GM18873 (cell line): Measurements from ENCODE around the gene CLEC16A.

Experiments
- ATAC-seq: cut with Tn5 transposase; IDR thresholded peaks from one replicate; pipeline ENCODE4 v1.9.1; 2021; ENCODE audit warnings: mild to moderate bottlenecking, moderate library complexity, moderate number of reproducible peaks; ENCODE audit not compliant: unreplicated experiment, low FRiP score

The CLEC16A gene

DNA sequence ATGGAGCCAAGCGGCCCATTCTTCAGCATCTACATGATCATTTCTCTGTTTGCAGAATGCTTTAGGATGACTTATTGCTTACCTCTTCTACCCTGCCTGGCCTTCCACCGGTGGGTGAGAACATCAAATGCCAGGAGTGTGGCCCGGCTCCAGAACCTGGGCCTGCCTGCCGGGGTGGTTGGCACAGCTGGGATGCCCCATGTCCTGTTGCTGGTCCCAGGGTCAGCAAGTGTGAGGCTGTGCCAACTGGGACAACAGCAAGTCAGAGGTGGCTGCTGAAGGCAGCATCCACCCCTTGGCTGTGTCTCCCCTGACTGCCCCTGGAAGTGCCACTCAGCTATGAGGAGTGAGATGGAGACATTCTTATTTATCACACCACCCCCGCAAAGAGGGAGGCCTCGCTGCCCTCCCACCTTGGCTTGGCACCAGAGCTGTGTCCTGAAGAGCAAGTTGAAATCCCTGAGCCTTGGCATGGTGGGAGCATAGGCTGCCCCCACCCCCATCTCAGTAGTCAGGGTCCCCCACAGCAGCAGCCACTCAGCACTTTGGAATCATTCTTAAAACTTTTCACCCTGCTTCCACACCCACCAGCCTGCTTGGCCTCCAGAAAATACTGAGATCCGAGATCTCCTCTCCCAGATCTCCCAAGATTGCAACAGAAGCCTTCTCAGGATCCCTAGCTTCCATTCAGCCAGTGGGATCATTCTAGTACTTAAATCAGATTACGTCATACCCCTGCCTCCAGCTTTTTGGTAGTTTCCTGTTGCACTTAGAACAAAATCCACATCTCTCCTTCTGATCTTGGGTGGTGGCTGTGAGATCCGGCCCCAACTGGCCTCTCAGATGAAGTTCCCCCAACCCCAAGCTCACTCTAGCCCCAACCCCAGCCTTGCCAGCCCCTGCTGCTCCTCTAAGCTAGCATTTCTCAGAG is 184.1 kb downstream of the CLEC16A start:
- no peak for ATAC-seq

GRCh38 chr16:11129378-11129781 is 185.0 kb downstream of the CLEC16A start:
- no peak for ATAC-seq

- ATAC-seq, result no peak
Measured at GRCh38 chr16:11130978-11131665, 186.8 kb downstream of the CLEC16A start.

GRCh38 chr16:11131706-11132105 is 187.3 kb downstream of the CLEC16A start:
- no peak for ATAC-seq

- ATAC-seq, result no peak
Measured at GRCh38 chr16:11133344-11133943, 189.1 kb downstream of the CLEC16A start.

DNA sequence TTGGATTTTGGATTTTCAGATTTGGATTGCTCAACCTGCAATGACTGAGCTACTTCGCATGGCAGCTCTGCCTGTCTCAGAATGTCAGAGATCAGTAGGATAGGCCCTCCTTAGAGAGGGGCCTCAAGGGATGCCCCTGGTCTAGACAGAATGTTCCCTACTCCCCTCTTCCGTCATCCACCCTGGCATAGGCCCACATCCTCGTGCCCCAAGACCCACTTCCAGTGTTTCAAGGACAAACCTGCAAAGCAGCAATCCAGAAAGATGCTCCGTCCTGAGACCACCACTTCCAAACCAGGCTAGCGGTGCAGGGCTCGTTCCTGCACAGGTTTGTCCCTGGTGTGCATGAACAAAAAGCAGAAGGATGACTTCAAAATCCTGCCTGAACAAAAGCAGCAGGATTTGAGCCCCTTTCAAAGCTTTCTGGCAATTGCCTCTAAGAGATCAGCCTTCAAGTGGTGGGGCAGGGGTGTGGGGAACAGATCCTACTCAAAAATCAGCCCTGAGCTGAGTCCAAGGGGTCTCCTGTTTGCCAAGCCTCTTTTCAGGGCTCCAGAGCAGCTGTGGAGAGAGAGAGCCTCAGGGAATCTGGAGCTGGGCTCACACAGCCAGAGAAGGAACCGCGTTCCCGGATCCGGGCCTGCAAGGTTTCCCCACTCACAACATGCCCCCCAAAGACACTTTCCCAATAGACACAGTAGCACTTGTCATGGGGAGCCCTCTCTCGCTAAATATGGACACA is 190.5 kb downstream of the CLEC16A start:
- ATAC-seq, result no peak

- ATAC-seq, result no peak
Measured at GRCh38 chr16:11135464-11135973, 191.2 kb downstream of the CLEC16A start.

GRCh38 chr16:11136600-11136999 is 192.2 kb downstream of the CLEC16A start:
- no peak for ATAC-seq

DNA sequence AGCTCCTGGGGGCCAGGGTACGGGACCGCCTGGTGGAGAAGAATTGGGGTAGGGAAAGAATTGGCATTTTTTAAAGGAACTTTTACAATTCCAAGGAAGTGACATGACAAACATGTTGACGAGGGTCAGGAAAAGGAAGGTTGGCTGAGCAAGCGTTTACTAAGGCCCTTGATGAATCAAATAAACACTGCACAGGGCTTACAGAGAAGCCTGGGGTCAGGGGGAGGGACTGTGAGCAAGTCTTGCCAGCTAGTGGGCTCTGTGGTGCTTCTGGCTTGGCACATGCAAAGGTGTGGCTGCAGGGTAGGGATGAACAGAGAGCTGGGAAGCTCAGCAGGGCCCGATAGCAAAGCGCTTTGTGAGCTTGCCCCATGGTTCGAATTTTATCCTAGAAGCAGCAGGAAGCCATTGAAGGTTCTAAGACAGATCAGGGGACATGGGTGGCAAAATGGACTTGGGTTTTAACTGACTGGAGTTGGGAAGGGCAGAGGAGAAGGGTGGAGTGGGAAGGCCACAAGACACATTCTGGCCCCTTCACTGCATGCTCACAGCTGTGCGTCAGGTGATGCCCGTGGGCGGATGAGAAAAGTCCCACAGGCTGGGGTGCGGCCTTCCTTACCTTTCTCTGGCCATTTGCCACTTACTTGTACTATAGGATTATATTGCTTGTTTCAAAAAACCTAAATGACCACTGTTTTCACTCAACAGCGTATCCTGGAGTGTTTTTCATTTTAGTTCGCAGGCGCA is 193.8 kb downstream of the CLEC16A start:
- ATAC-seq, result no peak

DNA sequence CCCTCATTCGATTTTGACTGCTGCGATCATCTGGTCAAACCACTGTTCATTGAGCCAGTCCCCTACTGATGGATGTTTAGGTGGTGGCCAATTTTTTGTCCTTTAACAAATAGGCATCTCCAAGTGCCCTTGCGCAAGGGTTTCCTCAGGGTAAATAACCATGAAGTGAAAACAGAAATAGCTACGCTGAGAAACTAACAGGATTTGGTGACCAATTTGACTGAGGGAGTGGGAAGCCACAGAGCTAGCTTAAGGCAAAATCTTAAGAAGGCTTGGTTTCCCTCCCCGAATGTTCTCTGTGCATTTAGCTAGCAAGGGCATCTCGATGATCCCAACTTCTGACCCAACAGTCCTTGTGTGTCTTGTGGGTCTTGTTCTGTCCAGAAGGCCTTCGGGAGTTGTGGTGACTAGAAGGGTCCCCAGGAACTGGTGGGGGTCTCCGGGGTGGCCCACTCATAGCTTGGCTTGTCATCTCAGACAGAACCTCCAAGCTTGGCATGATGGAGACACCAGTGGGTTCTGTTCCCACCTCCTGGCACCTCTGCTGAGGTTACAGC is 194.5 kb downstream of the CLEC16A start:
- ATAC-seq, result no peak

- ATAC-seq, result no peak
Measured at GRCh38 chr16:11139326-11140097, 195.1 kb downstream of the CLEC16A start.

DNA sequence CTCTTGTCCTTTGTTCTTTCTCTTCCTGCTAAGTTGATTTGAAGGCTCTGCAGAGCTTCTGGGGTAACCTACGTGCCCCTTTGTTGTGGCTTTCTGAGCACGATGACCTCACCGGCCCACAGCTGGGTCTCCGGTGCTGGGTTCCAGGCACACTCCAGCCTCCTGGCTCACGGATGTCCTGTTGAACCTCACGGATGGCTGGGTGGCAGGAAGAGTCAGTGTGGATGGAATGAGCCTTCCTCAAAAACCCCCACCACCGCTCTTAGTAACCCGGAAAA is 195.7 kb downstream of the CLEC16A start:
- no peak for ATAC-seq

DNA sequence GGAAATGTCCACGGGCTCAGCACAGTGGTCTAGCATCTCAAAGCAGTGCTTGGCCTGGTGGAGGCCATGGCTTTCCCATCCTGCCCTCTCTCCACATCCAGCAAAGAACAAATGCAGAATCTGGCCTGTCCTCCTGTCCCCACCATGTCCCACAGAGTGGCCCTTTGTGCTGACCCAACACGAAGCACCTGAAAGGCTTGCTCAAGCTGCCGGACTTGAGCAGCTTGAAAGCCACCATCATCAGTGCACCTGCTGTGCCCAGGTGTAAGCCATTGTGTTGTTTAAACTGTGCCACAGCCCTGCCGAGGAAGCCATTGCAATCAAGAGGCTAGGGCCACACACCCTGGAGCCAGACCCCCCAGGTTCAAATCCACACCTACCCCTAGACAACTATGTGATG is 196.1 kb downstream of the CLEC16A start:
- no peak for ATAC-seq

GRCh38 chr16:11140867-11141266 is 196.5 kb downstream of the CLEC16A start:
- no peak for ATAC-seq

GRCh38 chr16:11141409-11142260 is 197.3 kb downstream of the CLEC16A start:
- no peak for ATAC-seq

- no peak for ATAC-seq
Measured at GRCh38 chr16:11142261-11142630, 197.9 kb downstream of the CLEC16A start.

- no peak for ATAC-seq
Measured at GRCh38 chr16:11142951-11143350, 198.6 kb downstream of the CLEC16A start.
